ENCODE data around the gene ORAI1. TPM values are rescaled to one million over a fixed set of nuclear protein-coding genes. Genes with fewer than 3 reads are reported as not detected.

The ORAI1 gene
- total RNA-seq, 5 donors from 2014 or later (not counting 1 experiment from before 2014, with no cell fraction given): 38.9 to 76.5 (median 59.0) TPM

DNA sequence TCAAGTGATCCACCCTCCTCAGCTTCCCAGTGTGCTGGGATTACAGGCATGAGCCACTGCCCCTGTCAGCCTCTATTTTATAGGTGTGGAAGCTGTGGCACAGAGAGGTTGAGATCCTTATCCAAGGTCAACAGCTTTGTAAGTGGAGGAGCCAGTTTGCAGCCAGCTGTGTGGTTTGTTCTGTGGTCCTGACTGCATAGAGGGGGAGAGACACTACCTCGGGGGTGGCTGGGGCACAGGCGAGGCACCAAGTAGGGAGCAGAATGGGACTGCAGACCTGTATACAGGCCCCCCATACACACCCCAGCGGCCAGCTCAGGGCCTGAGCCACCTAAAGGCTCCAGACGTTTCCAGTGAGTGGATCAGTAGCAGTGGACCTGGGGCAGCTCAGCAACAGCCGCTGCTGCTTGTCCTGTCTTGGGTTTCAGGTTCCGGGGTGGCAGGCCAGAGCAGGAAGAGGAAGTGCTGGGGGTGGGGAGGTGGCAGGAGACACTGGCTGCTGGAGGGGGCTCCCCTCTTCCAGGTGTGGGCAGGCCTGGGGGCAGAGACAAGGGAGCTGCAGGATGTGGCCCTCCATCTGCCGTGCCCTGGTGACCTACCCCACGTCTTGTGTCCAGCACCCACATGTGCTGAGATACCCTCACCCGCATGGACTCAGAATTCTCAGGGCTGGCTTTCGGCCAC, 11.0 kb downstream of the ORAI1 start:
- WGBS (ENCODE audit: insufficient coverage): 15% methylated on average over 6 of the region's 10 CpGs
- peaks cover 30 to 76% of the 10 kb centered on the region in 2 experiments for H3K4me1 ChIP-seq (ENCODE audit: control insufficient read depth in 1 of 2, extremely low read depth in 1 of 2, insufficient read depth in 2 of 2, low read length in 2 of 2)
- ATAC-seq (replicated peaks in 1 of 4) (peak; percentile 76 to 91 (median 84)), DNase-seq (peak in 34 of 35 experiments; percentile 18 to 68 (median 46))
- no peaks in the 10 kb centered on the region for H3K9me3 Mint-ChIP-seq
- H3K9me3 ChIP-seq: no peaks in the 10 kb centered on the region
- peak overlapping the region; percentile 53 to 79 (median 62) for H3K4me3 Mint-ChIP-seq
- no peaks in the 10 kb centered on the region for H3K27me3 ChIP-seq (replicated peaks in 1 of 2; ENCODE audit: control insufficient read depth in 2 of 2, extremely low read depth in 1 of 2, insufficient read depth in 2 of 2, low read length in 1 of 2)
- H3K36me3 ChIP-seq (ENCODE audit: control insufficient read depth in 2 of 2, extremely low read depth in 1 of 2, insufficient read depth in 1 of 2, low read length in 1 of 2): peaks cover 16 to 29% of the 10 kb centered on the region in 2 donors
- POLR2A ChIA-PET: interaction anchor here (0.6 to 1.3 kb wide), 4 partner anchors 11 to 159 kb away, joined by 3 to 7 read pairs (median 4); partner anchors contain the start of gene ORAI1 (in 1 of the 2)
- peak overlapping the region; percentile 84 for H3K27ac ChIP-seq (ENCODE audit: low read length)
- H3K27ac Mint-ChIP-seq: peak overlapping the region; percentile 91 to 96
- peaks cover 20% of the 10 kb centered on the region for H3K36me3 Mint-ChIP-seq
- H3K4me1 Mint-ChIP-seq: peaks cover 60 to 73% (median 62%) of the 10 kb centered on the region in 3 donors
- CTCF ChIA-PET: interaction anchor here in 1 of 2 donors (1.3 to 2.7 kb wide), 3 partner anchors 10 to 61 kb away, joined by 4 to 18 read pairs (median 8); partner anchors contain the start of gene ORAI1
- no peaks in the 10 kb centered on the region for H3K27me3 Mint-ChIP-seq
- peak overlapping the region; percentile 29 to 36 for H3K4me3 ChIP-seq (ENCODE audit: control insufficient read depth in 1 of 2, extremely low read depth in 1 of 2, low read length in 1 of 2)

DNA sequence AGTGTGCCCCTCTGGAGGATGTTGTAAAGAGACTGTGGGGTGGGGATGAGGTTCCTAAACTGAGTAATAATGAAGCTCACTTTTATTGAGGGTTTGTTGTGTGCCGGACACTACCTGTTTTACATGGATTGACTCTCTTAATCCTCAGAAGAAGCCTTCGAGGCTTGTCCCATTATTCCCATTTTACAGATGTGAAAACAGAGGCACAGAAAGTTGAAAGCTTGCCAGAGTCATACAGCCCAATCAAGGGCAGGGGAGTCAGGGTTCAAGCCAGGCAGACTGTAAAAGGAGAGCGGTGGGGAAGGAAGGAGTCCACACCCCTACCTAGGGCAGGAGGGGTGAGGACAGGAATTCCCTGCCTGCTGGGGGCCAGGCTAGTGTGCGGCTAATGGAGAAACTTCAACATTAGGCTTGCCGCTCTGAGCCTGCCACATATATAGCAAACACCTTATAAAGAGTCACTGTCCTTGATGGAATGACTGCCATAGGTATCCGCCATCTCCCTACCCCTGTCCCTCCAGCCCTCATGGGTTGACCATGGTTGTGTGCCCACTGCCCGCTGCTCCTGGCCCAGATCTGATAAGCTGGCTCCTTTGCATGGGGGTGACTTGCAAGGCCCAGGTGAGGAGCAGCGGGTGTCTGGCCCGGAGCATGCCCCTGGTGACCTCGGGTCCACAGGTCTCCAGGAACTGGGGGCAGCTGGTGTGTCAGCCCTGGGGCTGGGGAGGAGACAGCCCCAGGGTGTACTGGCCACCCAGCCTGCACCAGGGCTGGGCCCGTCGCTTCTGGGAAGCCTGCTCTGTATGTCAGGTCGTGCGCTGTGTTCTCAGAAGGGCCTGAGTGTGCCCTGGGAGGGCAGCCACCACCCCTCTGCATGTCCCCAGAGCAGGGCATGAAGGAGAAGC, 12.2 kb downstream of the ORAI1 start:
- peak overlapping the region in 1 of 3 donors; percentile 79 for H3K4me3 Mint-ChIP-seq
- ChIA-PET POLR2A (no interaction called here), CTCF (interaction anchor here in 1 of 2 donors (1.3 to 2.7 kb wide), 2 partner anchors 11 to 63 kb away, joined by 4 to 18 read pairs; partner anchors contain the start of gene ORAI1)
- H3K36me3 ChIP-seq (ENCODE audit: control insufficient read depth in 2 of 2, extremely low read depth in 1 of 2, insufficient read depth in 1 of 2, low read length in 1 of 2): peaks cover 14 to 29% of the 10 kb centered on the region in 2 donors
- no peak overlapping the region for H3K4me3 ChIP-seq (ENCODE audit: control insufficient read depth in 1 of 2, extremely low read depth in 1 of 2, low read length in 1 of 2)
- peak overlapping the region; percentile 91 to 96 for H3K27ac Mint-ChIP-seq
- H3K9me3 Mint-ChIP-seq: no peaks in the 10 kb centered on the region
- peaks cover 17% of the 10 kb centered on the region for H3K36me3 Mint-ChIP-seq
- H3K4me1 ChIP-seq (ENCODE audit: control insufficient read depth in 1 of 2, extremely low read depth in 1 of 2, insufficient read depth in 2 of 2, low read length in 2 of 2): peaks cover 22 to 65% of the 10 kb centered on the region in 2 experiments
- H3K4me1 Mint-ChIP-seq: peaks cover 49 to 61% (median 51%) of the 10 kb centered on the region in 3 donors
- H3K27me3 Mint-ChIP-seq: no peaks in the 10 kb centered on the region
- ATAC-seq (replicated peaks in 1 of 4): no peak
- 84% methylated on average over 6 of the region's 14 CpGs for WGBS (ENCODE audit: insufficient coverage)
- peak overlapping the region; percentile 84 for H3K27ac ChIP-seq (ENCODE audit: low read length)
- no peaks in the 10 kb centered on the region for H3K27me3 ChIP-seq (replicated peaks in 1 of 2; ENCODE audit: control insufficient read depth in 2 of 2, extremely low read depth in 1 of 2, insufficient read depth in 2 of 2, low read length in 1 of 2)
- DNase-seq: no peak
- H3K9me3 ChIP-seq: no peaks in the 10 kb centered on the region

DNA sequence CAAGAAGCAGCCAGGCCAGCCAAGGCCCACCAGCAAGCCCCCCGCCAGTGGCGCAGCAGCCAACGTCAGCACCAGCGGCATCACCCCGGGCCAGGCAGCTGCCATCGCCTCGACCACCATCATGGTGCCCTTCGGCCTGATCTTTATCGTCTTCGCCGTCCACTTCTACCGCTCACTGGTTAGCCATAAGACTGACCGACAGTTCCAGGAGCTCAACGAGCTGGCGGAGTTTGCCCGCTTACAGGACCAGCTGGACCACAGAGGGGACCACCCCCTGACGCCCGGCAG, 15.0 kb downstream of the ORAI1 start:
- Mint-ChIP-seq H3K4me3 (peak overlapping the region in 1 of 3 donors; percentile 37), H3K27ac (peak overlapping the region in 1 of 2 donors; percentile 23), H3K4me1 (peaks cover 33 to 43% (median 34%) of the 10 kb centered on the region in 3 donors), H3K27me3 (no peaks in the 10 kb centered on the region), H3K36me3 (peaks cover 14% of the 10 kb centered on the region), H3K9me3 (no peaks in the 10 kb centered on the region)
- H3K27me3 ChIP-seq (replicated peaks in 1 of 2; ENCODE audit: control insufficient read depth in 2 of 2, extremely low read depth in 1 of 2, insufficient read depth in 2 of 2, low read length in 1 of 2): no peaks in the 10 kb centered on the region
- no peak overlapping the region for H3K27ac ChIP-seq (ENCODE audit: low read length)
- peaks cover 19 to 46% of the 10 kb centered on the region in 2 experiments for H3K4me1 ChIP-seq (ENCODE audit: control insufficient read depth in 1 of 2, extremely low read depth in 1 of 2, insufficient read depth in 2 of 2, low read length in 2 of 2)
- POLR2A ChIA-PET: interaction anchor here in 1 of 2 donors (0.6 kb wide), 1 partner anchor 102 kb away, joined by 3 read pairs; no protein-coding TSS in a partner anchor
- no peak overlapping the region for H3K4me3 ChIP-seq (ENCODE audit: control insufficient read depth in 1 of 2, extremely low read depth in 1 of 2, low read length in 1 of 2)
- CTCF ChIA-PET: no interaction called here
- DNase-seq (no peak), ATAC-seq (replicated peaks in 1 of 4) (no peak)
- WGBS (ENCODE audit: insufficient coverage): 96% methylated on average over 18 of the region's 18 CpGs
- peaks cover 19 to 27% of the 10 kb centered on the region in 2 donors for H3K36me3 ChIP-seq (ENCODE audit: control insufficient read depth in 2 of 2, extremely low read depth in 1 of 2, insufficient read depth in 1 of 2, low read length in 1 of 2)
- no peaks in the 10 kb centered on the region for H3K9me3 ChIP-seq

DNA sequence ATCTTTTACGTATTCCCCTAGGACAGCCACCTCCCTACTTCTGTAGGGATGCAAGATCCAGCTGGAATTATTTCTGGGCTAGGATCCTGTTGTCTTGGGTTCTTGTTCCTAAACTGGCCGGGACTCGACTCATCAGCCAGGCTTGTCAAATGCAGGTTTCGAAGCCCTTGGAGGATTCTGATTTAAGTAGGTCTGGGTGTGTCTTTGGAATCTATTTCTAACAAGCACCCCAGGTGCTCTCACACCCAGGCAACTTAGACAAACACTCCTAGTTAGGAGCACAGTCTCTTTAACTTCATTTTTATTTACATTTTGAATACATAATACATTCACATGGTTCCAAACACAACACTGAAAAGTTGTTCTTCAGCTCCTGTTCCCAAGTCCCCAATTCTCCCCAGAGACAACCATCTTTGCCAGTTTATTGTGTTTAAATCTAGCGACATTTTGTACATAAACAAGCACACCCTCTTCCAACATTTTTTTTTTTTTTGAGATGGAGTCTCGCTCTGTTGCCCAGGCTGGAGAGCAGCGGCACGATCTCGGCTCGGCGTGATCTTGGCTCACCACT, 22.2 kb downstream of the ORAI1 start:
- H3K4me3 Mint-ChIP-seq: no peak overlapping the region
- H3K36me3 Mint-ChIP-seq: peaks cover 14% of the 10 kb centered on the region
- H3K27ac Mint-ChIP-seq: peak overlapping the region; percentile 16 to 79
- H3K27ac ChIP-seq (ENCODE audit: low read length): no peak overlapping the region
- H3K36me3 ChIP-seq (ENCODE audit: control insufficient read depth in 2 of 2, extremely low read depth in 1 of 2, insufficient read depth in 1 of 2, low read length in 1 of 2): peaks cover 16 to 19% of the 10 kb centered on the region in 2 donors
- no peaks in the 10 kb centered on the region for H3K9me3 ChIP-seq
- H3K4me3 ChIP-seq (ENCODE audit: control insufficient read depth in 1 of 2, extremely low read depth in 1 of 2, low read length in 1 of 2): no peak overlapping the region
- H3K27me3 Mint-ChIP-seq: no peaks in the 10 kb centered on the region
- ATAC-seq (replicated peaks in 1 of 4) (no peak), DNase-seq (no peak)
- H3K9me3 Mint-ChIP-seq: no peaks in the 10 kb centered on the region
- ChIA-PET POLR2A (interaction anchor here (0.7 kb wide), 2 partner anchors 15 to 1211 kb away, joined by 3 to 4 read pairs; no protein-coding TSS in a partner anchor), CTCF (interaction anchor here (0.6 to 1.1 kb wide), 3 partner anchors 17 to 22 kb away, joined by 4 to 6 read pairs (median 5); no protein-coding TSS in a partner anchor)
- H3K4me1 Mint-ChIP-seq: peaks cover 21 to 30% (median 22%) of the 10 kb centered on the region in 3 donors
- peaks cover 7 to 45% of the 10 kb centered on the region in 2 experiments for H3K4me1 ChIP-seq (ENCODE audit: control insufficient read depth in 1 of 2, extremely low read depth in 1 of 2, insufficient read depth in 2 of 2, low read length in 2 of 2)
- H3K27me3 ChIP-seq (replicated peaks in 1 of 2; ENCODE audit: control insufficient read depth in 2 of 2, extremely low read depth in 1 of 2, insufficient read depth in 2 of 2, low read length in 1 of 2): no peaks in the 10 kb centered on the region
- WGBS (ENCODE audit: insufficient coverage): 80% methylated on average over 1 of the region's 11 CpGs

DNA sequence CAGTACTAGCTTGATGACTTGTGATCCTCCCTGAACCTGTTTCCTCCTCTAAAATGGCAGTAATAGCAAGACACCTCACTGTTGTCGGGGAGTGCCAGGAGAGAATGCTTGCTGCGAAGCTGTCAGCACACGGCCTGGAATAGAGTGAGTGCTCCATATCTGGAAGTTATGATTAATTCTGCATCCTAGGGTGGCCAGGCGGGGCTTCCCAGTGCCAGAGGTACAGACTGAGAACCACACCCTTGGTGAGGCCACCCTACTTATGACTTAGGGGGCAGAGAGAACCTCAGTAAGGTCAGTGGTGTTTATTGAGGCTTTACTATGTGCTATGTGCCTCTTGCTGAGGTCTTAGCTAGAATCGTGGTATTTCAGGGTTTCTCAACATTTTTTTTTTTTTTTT, 23.0 kb downstream of the ORAI1 start:
- Histone ChIP-seq H3K27ac (ENCODE audit: low read length) (peak overlapping the region; percentile 58), H3K27me3 (replicated peaks in 1 of 2; ENCODE audit: control insufficient read depth in 2 of 2, extremely low read depth in 1 of 2, insufficient read depth in 2 of 2, low read length in 1 of 2) (no peaks in the 10 kb centered on the region), H3K4me1 (ENCODE audit: control insufficient read depth in 1 of 2, extremely low read depth in 1 of 2, insufficient read depth in 2 of 2, low read length in 2 of 2) (peaks cover 7 to 51% of the 10 kb centered on the region in 2 experiments), H3K4me3 (ENCODE audit: control insufficient read depth in 1 of 2, extremely low read depth in 1 of 2, low read length in 1 of 2) (no peak overlapping the region), H3K36me3 (ENCODE audit: control insufficient read depth in 2 of 2, extremely low read depth in 1 of 2, insufficient read depth in 1 of 2, low read length in 1 of 2) (peaks cover 11 to 16% of the 10 kb centered on the region in 2 donors), H3K9me3 (no peaks in the 10 kb centered on the region)
- peak in 1 of 4 experiments; percentile 16 for ATAC-seq (replicated peaks in 1 of 4)
- CTCF ChIA-PET: interaction anchor here (0.5 to 1.1 kb wide), 5 partner anchors 22 to 523 kb away, joined by 3 to 5 read pairs (median 4); no protein-coding TSS in a partner anchor
- Mint-ChIP-seq H3K36me3 (peaks cover 19% of the 10 kb centered on the region), H3K4me3 (peak overlapping the region in 1 of 3 donors; percentile 35), H3K4me1 (peaks cover 26 to 36% (median 29%) of the 10 kb centered on the region in 3 donors), H3K9me3 (no peaks in the 10 kb centered on the region), H3K27me3 (no peaks in the 10 kb centered on the region), H3K27ac (peak overlapping the region; percentile 86 to 87)
- POLR2A ChIA-PET: interaction anchor here in 1 of 2 donors (0.7 kb wide), 1 partner anchor 1212 kb away, joined by 4 read pairs; no protein-coding TSS in a partner anchor
- DNase-seq: no peak
- WGBS (ENCODE audit: insufficient coverage): 69% methylated on average over 2 of the region's 5 CpGs
